Adipose tissue (tissue), 3 donors: ENCODE measurements around the gene REEP1. TPM values are rescaled to one million over a fixed set of nuclear protein-coding genes. Genes with fewer than 3 reads are reported as not detected.

Source experiments
- H3K27ac ChIP-seq: one replicate; pipeline ENCODE4 v1.5.1; 2013; ENCODE audit warnings: low read depth, low read length
- WGBS, 3 donors: extraction: QIAGEN DNeasy Blood & Tissue Kit; methylation state at CpG; one replicate each; pipeline ENCODE4 v1.1.7; 2013; 5-methylcytosine and 5-hydroxymethylcytosine counted together
- polyA plus RNA-seq, 3 donors: library from polyadenylated mRNA; stranded (reverse); fragments of 200-250 nt; gene quantifications; one replicate each; pipeline ENCODE4 v1.2.3, GENCODE V29; 2013
- donor health status: healthy with polysubstance abuse.
- donor health status: Bipolar disorder and iron deficiency.
- donor health status: healthy.

Gene REEP1
- polyA plus RNA-seq, 3 donors, result 1.00 to 2.2 (median 1.1) TPM

DNA sequence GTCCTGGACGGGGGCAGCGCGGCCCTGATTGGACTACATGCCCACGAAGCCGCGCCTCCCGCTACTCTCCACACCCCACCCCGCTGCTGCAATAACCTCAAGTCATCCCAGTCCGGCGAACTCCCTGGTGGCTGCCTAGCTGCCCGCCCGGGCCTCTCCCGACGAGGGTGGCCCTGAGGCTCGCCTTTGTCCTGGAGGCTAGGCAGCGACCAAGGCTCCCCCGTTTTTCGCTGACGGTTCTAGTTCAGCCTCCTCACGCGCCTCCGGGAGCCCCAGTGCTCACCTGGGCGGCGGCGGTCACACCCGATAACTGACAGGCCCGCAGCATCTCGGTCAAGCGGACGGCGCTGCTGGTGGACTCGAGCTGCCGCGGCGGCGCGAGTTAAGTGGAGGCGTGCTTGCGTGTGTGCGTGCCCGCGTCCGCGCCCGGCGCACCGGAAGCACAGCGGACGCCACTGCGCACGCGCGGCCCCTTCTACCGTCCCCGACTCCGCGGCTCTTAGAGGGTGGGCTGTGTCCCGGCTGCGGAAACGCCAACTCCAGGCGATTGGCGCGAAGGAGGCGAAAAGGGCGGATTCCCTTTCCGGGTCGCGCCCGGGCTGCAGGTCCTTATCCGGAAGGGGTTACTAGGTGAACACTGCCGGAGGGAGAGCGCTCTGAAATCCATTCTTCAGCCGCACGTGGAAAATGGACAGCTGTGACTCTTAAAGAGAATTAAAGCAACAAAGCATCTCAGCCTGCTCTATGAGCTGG, 142.2 kb downstream of the REEP1 start, which contains the start of gene IMMT:
IMMT (minus strand) TSS at position 408 of the 753 bp plus-strand sequence; CDS start at position 328, 80 bp downstream.
- 0 to 1% (median 1%) methylated on average over 70 to 74 of the region's 74 CpGs for WGBS, 3 donors
- H3K27ac ChIP-seq, result peak within 1 kb of the TSS; percentile 95

DNA sequence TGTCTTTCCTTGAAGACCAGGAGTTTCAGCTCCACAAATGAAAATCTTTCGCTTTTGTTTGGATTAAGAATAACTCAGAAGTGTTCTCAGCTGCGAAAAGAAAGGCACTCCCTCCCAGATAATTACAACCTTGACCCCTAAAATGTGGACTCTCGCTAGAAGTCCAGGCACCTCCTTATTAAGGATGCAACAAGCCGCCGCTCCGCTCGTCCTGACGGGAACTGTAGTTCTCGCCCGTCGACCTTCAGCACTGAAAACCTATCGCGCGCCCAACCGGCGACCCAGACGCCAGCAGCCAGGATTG, 142.7 kb downstream of the REEP1 start:
- no peak overlapping the region for H3K27ac ChIP-seq
- 0 to 1% (median 0%) methylated on average over 17 of the region's 17 CpGs for WGBS, 3 donors

- 64 to 76% (median 71%) methylated on average over 7 of the region's 7 CpGs for WGBS, 3 donors
- no peak overlapping the region for H3K27ac ChIP-seq
Observed at GRCh38 chr2:86193901-86194567, 143.4 kb downstream of the REEP1 start.

DNA sequence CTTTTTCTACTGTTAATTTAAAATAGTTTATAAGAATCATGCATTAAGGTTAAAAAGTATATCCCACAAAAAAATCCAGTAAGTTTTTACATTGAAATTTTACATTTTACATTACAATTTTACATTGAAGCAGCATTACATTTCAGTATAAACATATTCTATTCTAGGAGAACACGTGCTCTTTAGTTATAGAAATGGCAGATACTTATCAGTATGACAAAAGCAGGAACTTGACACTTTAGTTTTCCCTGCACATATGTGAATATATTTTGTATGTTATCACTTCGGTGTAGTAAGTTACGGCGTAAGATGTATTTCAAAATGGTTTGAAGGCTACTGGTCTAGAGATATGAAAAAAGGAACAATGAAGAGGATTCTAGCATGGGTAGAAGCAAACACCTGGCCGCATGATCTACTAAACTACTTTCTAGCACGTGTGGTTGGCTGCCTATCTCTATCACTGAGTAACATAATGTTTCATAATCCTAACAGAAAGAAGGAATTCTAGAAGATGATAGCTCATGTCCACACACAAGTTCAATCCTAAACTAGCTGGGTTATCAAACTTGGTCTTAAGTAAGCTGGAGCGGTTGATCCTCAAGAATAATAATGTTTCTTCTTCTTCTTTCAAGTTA, 147.5 kb downstream of the REEP1 start:
- no peak overlapping the region for H3K27ac ChIP-seq
- WGBS, 3 donors, result 34 to 70% (median 68%) methylated on average over 7 of the region's 7 CpGs

DNA sequence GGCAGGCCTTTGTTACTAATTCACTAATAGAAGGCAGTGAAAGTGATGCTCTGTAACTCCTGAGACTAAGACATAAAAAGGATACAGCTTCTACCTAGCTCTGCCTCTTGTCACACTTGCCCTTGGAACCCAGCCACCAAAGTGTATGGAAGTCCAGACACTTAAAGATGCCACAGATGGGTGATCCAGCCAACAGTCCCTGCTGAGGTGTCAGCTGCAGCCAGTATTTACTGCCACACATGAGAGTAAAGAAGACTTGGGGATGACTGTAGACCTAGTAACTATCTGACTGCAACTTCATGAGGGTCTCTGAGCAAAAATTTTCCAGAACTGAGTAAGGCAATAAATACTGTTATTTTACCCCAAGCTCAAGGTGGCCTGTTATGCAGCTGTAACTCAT, 151.0 kb downstream of the REEP1 start:
- H3K27ac ChIP-seq, result no peak overlapping the region

DNA sequence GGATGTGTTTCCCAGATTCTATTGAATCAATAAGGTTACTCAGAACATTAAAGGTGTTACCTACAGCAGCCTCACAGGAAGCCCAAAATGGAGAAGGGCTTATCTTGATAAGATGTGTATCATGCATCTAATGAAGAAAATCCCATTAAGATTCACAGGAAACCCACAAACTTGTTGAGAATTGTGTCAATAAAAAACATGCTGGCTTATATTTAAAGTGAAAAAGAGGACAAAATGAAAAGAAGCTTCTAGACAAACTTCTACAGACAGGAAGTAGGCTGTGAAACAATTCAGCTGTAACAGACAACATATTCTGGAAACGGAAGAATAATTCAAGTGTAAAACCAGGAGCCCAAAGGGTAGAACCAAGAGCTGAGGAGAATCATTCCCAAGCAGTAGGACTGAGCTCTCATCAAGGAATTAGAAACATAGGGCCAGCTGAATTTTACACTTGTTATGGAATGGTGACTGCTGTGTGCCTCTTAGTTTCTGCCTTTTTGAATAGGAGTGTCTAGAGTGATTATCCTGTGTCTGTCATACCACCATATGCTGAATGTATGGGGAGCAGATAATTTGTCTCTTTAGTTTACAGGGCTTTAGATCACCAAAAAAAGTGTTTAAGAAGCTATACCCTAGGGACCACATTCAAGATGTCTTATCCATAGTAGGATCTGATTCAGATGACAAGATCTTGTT, 151.8 kb downstream of the REEP1 start:
- WGBS, 3 donors, result 24 to 32% (median 32%) methylated on average over 1 of the region's 1 CpG
- H3K27ac ChIP-seq, result no peak overlapping the region

DNA sequence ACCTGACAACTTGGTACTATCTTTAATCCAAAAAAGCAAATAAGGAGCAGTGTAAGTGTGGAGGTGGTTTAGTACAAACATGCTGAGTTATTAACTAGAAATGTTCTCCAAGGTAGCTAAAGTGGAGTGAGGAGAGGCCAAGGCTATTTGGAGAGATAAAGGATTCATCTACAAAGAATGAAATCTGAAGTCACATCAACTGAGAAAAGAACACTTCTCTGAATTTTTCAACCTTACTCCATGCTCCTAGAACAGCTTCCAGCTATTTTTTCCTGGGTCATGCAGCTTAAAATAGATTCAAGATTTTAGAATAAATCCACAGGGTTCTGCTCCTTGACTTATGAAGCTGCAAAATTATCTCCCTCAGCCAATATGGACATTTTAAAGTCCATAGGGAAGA, 160.8 kb downstream of the REEP1 start:
- H3K27ac ChIP-seq, result no peak overlapping the region

GRCh38 chr2:86175828-86176227, 161.6 kb downstream of the REEP1 start:
- no peak overlapping the region for H3K27ac ChIP-seq
- WGBS, 3 donors, result 79 to 100% (median 86%) methylated on average over 1 of the region's 1 CpG

- no peak overlapping the region for H3K27ac ChIP-seq
- 47 to 90% (median 49%) methylated on average over 2 of the region's 2 CpGs for WGBS, 3 donors
Observed at GRCh38 chr2:86174445-86174844, 163.0 kb downstream of the REEP1 start.

- WGBS, 3 donors, result 72 to 95% (median 90%) methylated on average over 2 of the region's 2 CpGs
- H3K27ac ChIP-seq, result no peak overlapping the region
Observed at GRCh38 chr2:86172610-86173009, 164.8 kb downstream of the REEP1 start.

GRCh38 chr2:86171295-86171694, 166.1 kb downstream of the REEP1 start:
- 81 to 94% (median 92%) methylated on average over 3 of the region's 3 CpGs for WGBS, 3 donors
- H3K27ac ChIP-seq, result no peak overlapping the region

DNA sequence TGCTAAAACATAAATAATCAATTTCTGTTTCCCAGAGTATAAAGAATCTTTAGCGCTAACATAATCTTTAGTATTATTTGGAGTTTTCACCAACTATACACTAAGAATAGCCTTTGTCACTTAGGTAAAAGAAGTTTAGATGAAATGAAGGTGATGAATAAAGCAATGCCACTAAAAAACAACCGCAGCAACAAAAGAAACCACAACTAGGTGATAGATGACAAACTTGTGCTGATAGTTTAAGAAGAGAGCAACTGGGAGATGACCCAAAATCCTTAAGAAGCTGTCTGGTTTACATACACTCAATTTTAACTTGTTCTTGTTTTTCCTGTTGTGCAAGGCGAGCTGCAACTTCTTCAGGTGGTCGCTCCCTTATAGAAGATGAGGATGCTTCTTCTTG, 167.0 kb downstream of the REEP1 start:
- WGBS, 3 donors, result 88 to 97% (median 91%) methylated on average over 4 of the region's 4 CpGs
- H3K27ac ChIP-seq, result no peak overlapping the region

Other genes with a start within 250 kb of the REEP1 start
- gene POLR1A, start 231.7 kb downstream of the REEP1 start, polyA plus RNA-seq, result 1 to 10 TPM; 2.7 to 7.3 (median 3.9) TPM
- gene PTCD3, start 231.4 kb downstream of the REEP1 start, polyA plus RNA-seq, result 10 to 100 TPM; 10.2 to 31.9 (median 14.6) TPM
- 10 to 100 TPM; 35.2 to 55.6 (median 36.0) TPM for gene IMMT, start 142.2 kb downstream of the REEP1 start, polyA plus RNA-seq
- gene MRPL35, start 138.2 kb downstream of the REEP1 start, polyA plus RNA-seq, result 10 to 100 TPM; 16.6 to 41.9 (median 19.5) TPM
- gene KDM3A, start 103.7 kb upstream of the REEP1 start, polyA plus RNA-seq, result 10 to 100 TPM; 10.3 to 15.1 (median 14.6) TPM
- 100 to 1,000 TPM in 1 of 3 donors, 10 to 100 TPM in 2; 80.1 to 108 (median 98.6) TPM for gene CHMP3, start 225.8 kb upstream of the REEP1 start, polyA plus RNA-seq